ENCODE results near the gene GCFC2.

GCFC2 gene

DNA sequence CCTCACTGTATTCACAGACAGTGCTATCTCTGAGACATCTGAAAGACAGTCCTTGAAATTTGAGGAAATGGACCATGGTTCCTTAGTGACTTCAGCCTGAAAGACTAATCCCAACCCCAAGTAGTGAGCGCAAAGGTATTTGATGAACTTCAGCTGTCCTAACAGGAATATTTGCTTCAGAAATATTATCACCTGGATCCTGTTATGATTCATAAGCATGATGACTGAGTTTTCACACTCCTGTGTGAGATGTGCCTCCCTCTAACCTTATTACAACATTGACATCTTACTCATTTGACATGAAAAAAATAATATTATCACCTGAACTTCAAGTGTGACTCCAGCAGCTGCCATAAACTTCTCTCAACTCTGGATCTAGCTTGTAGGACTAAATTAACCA is 75.8 kb downstream of the GCFC2 start:
- TF ChIP-seq, protein P1, sequence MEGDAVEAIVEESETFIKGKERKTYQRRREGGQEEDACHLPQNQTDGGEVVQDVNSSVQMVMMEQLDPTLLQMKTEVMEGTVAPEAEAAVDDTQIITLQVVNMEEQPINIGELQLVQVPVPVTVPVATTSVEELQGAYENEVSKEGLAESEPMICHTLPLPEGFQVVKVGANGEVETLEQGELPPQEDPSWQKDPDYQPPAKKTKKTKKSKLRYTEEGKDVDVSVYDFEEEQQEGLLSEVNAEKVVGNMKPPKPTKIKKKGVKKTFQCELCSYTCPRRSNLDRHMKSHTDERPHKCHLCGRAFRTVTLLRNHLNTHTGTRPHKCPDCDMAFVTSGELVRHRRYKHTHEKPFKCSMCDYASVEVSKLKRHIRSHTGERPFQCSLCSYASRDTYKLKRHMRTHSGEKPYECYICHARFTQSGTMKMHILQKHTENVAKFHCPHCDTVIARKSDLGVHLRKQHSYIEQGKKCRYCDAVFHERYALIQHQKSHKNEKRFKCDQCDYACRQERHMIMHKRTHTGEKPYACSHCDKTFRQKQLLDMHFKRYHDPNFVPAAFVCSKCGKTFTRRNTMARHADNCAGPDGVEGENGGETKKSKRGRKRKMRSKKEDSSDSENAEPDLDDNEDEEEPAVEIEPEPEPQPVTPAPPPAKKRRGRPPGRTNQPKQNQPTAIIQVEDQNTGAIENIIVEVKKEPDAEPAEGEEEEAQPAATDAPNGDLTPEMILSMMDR (IDR thresholded peaks at IDR 0.05), result no peak

DNA sequence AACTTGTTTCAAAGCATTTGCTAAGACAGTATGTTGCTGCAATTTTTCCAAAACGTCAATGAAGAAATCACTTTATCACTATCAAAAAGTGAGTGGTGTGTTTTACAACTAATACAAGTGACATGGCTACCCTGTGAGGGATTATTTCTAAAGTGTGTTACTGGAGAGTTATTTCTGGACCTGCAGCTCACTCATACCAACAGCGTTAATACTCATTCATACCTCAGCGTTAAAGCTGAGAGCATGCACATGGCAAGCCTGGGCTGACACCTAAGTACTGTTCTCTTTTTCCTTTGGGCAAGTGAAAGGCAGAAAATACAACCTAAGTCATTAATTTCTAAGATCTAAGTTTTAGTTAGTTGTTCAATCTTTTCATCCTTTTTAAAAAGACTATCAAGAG is 77.1 kb downstream of the GCFC2 start:
- TF ChIP-seq, protein P1 (IDR thresholded peaks at IDR 0.05), result no peak

DNA sequence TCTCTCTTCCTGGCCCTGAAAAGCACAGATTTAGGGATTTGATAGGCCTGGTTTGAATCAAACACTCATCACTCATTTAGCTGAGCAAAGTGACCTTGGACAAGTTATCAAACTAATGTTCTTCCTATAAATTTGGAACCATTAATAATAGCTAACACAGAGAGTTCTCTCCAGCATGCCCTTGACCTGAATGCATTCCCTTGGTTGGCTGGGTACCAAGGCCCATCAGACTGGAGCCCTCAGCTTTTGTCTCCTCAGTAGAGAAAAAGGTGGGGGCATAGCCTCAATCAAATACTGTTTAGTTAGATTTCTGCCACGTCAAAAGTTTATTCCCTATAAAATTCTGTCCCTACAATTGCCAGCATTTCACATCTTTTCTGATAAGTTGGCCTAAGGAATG is 77.9 kb downstream of the GCFC2 start:
- TF ChIP-seq, protein P1 (IDR thresholded peaks at IDR 0.05), result no peak

DNA sequence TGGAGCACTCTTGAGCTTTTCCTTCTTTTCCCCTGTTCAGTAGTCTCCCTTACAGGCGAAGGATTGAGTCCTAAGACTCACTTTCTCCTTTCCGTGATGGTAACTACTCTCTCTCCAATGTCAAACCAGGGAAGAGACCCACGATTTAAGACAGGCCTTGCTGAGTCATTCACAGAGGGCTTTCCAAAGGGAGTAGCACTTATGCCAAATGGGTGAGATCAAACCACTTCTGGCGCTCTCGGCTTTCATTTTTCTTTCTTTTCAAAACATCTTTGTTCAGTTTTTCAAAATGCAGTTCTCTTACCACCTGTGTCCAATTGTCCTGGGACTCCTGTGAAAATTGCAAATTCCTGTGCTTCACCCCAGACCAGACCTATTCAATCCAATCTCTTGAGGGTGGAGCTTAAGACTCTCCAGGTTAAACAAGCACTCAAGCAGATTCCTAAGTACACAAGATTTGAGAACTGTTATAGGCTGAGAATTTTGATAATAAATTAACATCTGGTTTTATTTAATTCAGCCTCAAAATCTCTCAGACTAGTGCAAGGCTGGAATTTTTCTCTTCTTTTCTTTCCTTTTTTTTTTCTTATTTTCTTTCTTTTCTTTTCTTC is 78.5 kb downstream of the GCFC2 start:
- TF ChIP-seq, protein P1 (IDR thresholded peaks at IDR 0.05), result no peak

DNA sequence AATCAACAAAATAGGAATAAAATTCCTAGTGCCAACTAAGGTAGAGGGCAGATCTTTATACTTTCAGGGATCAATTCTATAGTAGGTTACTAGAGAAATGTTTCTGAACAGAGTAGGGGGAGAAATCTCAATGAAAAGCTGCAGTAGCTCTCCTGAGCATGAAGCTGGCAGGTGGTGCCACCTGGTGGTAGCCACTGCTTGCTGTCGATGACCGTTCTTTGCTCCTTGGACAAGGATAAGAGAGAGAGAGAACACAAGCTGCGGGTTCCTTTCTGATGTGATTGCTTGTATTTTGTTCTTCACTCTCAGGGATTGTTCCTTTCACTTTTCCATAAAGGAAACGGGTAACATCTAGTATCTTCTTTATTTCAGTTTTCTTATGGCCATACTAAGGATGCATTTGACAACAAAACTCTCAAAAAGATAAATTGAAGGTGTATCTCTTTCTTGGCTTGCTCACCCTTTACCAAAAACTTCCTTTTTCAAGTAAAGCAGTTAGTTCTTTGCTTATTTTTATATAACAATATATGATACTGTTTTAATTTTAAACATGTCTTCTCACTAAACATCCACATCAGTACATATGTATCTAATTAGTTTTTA is 82.7 kb downstream of the GCFC2 start:
- TF ChIP-seq, protein P1 (IDR thresholded peaks at IDR 0.05), result peak; percentile 84

DNA sequence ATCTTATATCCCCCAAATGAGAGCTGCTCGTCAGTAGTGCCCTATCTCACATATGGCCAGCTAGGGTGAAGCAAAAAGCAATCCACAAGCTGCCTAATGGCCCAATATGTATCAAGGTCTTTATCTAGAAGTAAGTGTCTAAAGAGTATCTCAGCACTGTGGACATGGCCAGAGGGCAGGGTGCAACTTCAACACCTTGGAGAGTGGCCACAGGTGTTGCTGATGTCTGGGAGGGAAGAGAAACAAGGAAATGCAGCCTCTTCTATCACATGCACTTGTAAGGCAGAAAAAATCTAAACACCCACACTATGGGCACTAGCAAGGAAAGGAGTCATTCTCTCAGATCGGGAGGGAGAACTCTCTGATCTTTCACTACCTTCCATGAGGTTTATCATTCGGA is 87.8 kb downstream of the GCFC2 start:
- TF ChIP-seq, protein P1 (IDR thresholded peaks at IDR 0.05), result no peak

DNA sequence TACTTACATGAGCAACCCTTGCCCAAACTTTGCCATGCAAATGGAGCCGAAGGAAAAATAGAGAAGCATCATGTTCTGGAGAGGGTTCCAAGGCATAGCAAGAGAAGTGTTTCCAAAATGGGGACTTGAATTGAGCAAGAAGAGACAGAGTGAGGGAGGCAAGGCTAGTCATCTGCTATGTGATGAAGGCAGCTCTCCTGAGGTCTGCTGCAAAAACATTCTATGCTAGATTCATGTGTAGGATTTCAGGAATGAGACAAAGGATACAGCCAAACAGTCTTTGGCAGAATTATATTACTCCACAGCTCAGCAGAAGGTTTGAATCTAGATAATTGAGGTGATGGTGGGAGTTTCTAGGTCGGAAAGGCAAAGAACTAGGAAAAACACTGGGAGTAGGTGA is 88.2 kb downstream of the GCFC2 start:
- TF ChIP-seq, protein P1 (IDR thresholded peaks at IDR 0.05), result no peak
